ENCODE data around the gene MCC.

MCC gene

DNA sequence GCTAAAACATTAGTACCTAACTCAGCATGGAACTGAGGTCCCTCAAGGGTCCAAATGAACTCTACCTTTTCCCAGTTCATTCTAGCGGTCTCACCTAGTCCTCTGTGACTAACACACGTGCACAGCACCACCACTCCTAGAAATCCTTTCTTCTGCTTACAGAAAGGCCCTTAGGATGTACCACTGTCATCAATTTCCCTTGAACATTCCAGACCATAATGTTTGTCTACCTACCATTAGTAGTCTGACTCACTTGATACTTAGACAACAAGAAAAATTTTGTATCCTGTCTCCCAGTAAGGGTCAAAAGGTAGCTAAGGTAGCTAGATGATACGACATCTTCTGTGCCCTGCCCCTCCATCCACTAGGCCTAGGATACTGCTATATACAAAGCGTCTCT lies 220.0 kb downstream of the MCC start:
- no peak for DNase-seq

DNA sequence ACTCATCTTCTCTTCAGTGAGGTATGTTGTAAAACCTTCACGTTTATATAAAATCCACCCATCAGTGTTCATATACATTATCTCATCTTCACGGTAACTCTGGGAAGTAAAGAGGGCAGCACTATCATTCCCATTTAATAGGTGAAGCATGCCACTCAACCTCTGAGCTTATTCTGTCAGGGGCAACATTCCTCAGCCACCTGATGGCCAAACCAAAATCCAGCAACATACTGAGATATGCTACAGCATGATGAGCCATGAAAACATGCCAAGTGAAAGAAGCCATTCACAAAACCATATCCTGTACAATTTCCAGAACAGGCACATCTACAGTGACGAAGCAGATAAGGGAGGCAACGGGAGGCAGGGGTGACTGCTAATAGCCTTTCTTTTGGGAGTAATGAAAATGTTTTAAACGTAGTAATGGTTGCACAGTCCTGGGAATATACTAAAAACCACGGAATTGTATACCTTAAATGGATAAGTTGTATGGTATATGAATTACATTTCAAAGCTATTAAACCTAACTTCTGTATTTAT lies 220.8 kb downstream of the MCC start:
- DNase-seq: no peak

DNA sequence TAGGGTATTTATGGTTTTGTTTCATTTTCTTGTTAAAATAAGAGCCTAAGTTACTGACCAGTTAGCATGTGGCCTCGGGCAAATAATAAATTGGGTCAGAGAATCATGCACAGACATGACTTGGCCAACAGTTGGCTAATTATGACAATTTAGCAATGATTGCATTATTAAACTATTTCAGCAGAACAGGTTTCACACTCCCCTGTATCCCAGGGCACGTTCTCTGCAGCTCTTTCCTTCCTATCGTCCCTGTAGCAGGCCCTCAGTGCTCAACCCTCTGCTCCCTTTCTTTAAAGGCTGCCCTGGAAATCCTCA lies 221.4 kb downstream of the MCC start:
- no peak for DNase-seq

DNA sequence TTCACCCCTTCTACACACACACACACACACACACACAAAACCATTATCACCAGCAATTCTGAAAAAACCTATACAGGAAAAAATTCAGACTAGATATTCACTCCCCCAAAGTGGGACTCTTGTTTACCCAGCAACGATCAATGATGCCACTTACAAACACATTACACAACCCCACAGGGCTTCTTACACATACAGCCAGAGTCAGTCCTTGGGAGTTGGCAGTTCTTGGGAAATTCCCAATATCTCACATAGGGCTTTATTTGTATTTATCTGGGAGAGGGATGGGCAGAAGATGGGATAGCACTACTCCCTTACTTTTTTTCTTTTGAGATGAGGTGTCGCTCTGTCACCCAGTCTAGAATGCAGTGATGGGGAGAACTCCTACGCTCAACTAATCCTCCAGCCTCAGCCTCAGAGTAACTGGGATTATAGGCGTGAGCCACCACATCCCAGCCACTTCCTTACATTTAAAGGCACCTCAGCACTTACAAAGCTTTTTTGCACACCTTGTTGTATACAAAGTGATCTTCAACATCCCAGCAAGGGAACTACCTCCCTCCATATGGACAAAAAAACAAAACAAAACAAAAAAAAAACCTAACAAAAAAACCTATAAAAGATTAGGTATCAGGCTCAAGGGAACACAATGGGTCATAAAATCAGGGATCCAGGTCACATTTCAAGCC lies 221.9 kb downstream of the MCC start:
- no peak for DNase-seq

DNA sequence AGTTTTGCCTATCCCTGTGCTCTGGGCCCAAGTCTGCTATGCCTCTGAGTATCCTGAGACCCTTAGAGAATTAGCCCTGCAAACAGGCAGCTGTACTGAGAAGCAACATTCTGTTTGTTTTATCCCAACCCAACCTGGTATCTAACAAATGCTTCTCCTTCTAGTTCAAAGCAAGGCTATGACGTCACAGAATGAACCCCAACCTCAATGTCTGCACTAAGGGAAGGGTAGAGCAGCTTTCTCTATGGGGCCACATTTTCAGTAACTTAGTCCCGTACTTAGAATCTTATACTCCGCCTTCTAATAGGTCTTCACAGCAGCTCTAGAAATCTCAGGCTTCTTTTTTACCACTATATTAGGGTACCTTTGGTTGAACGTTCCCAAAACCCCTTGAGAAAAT lies 223.1 kb downstream of the MCC start:
- no peak for DNase-seq

DNA sequence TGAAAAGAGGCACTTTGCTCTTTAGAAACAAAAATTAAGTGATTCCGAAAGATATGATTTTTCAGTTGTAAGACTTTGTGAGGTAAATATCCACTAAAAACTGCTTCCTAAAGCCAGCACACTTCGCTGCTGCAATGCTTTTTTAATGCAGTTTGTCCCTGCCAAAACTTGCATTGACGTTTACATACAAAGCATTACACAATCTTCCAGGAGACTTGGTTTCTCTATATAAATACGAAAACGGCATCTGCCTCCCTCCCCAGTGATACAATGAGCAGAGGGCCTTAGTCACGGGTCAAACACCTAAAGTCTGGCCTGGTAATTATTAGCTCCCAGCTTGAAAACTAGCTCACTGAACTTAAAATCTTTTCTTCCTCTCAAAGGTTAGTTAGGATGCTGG lies 224.2 kb downstream of the MCC start:
- no peak for DNase-seq

DNA sequence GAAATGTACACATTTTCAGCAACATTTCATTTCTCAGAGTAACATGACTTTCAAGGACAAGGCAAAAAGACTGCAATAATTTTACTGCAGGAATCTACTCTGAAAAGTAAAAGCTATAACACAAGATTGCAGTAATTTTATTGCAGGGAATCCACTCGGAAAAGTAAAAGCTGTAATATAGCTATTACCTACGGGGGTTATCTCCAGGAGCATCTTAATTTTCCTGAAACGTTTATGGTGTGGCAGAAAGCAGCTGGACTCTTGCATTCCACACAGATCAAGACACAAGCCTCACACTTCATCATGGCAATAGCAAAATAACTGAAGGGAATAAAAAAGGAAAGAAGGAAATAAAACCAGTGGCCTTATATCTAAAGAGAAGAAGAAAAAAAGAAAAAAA lies 224.7 kb downstream of the MCC start:
- no peak for DNase-seq

DNA sequence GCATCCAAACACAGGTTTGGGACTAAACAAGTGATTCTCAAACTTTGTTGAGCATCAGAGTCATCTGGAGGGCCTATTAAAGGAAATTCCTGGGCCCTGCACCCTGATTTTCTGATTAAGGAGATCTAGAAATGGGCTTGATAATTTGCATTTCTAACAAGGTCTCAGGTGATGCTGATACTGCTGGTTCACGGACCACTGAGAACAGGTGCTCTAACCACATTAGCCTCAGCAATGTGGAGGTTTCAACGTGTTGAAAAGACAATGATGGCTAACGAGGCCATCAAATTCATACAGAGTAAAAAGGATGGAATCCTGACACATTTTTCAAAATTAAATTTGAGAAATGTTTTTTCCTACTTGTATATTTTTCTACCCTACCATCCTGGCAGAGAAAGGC lies 225.6 kb downstream of the MCC start:
- no peak for DNase-seq

DNA sequence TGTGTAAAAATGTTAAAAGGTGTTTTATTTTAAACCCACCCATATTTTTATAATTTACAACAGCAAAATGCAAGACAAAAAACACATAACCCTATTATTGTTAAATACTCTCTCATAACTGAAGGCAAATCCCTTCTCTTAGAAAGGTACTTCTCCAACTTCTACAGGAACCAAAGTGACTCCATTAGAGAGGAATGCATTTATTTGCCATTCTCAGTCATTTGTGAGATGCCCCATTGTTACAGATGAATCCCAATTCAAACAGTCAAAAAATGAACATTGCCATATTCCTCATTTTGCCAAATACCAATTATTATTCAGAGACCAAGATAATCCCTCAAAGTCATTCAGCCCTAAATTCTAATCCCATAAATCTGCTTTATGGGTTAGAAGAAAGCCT lies 229.2 kb downstream of the MCC start:
- no peak for DNase-seq

DNA sequence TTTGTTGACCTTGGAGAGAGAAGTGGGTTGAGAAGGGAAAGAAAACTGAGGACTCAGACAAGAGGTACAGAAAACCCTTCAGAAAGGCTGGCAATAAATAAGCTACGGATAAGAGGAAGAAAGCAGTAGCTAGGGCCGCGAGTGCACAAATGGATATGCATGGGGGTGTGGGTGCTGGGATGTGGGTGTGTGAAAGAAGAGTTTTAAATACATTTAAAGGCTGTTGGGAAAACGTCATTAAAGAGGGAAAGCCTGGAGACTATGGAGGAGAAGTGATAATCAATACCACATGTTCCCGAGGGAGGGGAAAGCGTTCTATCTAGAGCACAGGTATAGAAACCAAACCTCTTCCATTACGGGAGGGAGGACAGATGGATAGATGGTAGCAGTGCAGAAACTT lies 230.7 kb downstream of the MCC start:
- DNase-seq: no peak

DNA sequence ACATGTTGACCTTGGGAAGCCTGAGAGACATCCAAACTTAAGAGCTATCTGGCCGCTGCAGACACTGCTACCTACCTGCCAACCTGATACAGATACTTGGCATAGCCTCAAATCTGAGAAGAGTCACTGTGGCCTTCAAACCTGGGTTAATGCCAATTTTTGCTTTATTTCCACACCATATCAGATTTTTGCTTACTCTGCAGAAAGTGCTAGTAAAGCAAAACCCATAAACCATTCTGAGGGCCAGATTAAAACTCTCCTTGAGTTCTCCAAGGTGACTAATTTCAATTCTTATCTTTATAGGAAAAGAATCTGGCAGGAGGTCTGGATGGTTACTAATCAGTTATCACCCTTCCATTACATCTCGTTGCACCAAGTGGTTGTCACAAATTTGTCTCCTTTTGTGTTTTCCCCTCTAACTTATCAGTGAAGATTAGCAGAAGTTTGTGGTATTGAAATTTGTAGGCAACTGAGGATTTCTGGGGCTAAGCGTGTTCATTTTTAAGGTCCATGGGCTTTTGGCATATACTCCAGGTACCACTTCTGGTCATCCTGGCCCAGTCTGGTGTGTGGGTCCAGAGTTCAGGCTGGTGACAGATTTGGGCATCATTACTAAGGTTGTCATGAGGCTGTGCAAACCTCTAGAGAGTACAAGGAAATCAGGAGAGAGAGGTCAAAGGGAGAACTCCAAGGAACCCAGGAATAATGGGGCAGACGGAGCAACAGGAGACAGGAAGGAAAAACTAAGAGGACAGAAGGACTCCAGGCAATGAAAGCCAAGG lies 231.4 kb downstream of the MCC start:
- no peak for DNase-seq

DNA sequence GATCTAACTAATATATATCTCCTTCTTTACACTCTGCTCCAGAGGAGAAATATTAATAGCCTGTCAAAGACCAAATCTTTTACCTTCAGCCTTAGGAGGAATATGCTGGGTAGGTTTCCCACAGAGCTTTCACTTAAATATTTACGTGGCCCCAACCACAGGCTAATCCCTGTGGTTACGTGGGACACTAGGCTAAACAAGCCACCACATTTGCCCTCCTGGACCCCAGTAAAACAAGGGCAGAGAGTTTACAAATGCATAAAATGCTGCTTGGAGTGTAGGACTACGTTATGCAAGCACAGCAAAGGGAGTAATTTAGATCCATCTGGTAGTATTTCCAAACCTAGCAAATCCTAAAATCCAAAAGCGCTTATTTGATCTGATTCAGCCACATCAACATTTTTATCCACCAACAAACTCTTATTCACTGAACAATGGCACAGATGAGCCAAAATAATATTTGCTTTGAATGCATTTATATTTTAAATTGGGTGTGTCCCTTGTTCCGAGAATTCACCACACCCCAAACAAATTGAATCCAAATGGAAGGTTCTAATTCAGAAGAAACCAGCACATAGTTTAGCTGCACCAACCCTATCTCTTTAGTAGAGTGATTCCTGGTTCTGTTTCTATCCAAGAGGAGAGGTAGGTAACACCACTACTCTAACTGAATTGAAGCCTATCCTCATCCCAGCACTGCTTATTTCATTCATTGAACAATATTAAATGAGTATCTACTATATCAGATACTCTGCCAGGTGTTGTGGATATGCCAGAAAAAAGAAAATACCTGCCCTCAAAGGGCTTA lies 232.5 kb downstream of the MCC start:
- DNase-seq: no peak

DNA sequence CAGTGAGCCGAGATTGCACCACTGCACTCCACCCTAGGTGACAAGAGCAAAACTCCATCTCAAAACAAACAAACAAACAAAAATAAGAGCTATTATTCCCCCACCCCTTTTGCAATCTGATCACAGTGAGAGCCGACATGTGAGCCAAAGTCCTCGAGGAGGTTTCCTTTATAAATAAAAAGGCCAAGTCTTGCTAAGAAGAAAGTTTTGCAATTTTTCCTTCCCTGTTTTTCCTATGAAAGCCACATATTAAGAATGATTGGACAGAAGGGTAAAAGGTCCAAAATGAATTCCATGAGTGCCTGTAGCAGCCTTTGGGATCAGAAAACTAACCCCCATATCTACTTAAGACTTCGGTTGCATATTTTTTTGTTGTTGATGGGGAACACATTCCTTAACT lies 233.1 kb downstream of the MCC start:
- DNase-seq: no peak

DNA sequence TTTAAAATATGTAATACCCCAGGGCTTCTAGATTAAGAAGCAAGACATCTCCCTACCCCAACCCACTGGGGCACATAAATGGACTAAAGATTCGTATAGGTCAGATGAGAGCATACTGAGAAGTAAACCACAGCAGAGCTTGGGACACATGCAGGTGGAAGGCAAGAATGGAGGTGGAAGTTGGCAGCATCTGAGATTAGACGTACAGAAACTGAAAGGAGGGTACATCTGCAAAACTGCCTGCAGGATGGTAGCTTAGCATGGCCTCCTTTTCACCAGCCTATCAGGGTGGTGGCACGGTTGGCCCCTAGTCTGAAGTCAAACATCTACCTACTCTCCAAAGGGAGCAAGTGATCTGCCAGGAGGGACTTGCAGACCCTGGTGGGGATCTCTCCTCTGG lies 235.2 kb downstream of the MCC start:
- no peak for DNase-seq

DNA sequence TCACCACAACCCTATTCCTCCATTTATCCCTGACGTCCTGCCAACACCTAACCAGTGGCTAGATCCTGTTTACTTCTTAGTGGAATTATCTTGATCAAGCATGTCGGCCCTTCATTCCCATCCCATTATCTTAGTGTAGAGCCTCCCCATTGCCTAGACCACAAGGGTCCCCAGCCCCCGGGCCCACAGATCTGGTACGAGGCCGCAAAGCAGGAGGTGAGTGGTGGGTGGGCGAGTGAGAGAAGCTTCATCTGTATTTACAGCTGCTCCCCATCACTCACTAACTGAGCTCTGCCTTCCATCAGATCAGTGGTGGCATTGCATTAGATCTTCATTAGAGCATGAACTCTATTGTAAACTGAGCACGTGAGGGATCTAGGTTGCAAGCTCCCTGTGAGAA lies 236.2 kb downstream of the MCC start:
- no peak for DNase-seq

DNA sequence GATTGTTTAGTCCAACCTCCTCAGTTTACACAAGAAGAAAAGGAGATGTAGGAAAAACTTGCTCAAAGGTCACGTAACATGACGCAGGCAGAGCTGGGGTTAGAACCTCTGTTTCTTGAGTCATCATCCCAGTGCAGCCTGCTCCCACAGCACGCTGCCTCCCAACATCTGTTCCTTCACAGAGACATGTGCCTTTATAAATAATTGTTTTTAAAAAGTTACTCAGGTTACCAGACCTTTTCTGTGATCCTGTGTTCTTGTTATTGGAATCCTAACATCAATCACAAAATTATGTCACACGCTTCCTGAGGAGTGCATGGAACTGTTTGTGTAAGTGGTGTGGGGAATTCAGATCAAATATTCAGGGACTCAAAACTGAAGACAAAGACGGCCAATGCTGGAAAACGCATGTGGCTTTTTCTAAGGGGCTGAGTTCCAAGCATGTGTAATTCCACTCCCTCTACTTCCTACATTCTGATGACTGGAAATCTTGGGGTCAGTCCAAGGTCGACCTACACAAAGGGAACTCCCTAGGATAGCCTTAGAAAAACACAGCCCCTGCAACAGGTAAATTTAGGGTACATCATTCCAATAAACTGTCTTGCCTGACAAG lies 237.8 kb downstream of the MCC start:
- DNase-seq: no peak

DNA sequence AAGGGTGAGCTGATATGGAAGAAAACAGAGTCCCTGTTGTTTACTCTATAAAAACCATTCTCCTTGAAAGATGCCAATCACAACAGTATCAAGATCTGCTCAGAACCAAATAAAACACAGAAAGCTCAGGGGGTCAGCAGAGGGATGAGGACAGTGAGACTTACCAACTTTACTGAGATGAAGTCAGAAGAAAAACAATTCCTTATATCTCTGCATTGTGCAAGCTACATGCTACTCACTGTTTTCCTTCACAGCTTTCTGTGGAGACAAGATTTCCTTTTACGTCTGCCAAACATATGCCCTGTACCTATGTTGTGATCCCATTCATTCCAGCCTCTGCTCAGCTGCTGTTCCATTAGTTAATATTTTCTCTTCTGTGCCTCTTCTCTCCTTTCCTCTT lies 239.0 kb downstream of the MCC start:
- no peak for DNase-seq

DNA sequence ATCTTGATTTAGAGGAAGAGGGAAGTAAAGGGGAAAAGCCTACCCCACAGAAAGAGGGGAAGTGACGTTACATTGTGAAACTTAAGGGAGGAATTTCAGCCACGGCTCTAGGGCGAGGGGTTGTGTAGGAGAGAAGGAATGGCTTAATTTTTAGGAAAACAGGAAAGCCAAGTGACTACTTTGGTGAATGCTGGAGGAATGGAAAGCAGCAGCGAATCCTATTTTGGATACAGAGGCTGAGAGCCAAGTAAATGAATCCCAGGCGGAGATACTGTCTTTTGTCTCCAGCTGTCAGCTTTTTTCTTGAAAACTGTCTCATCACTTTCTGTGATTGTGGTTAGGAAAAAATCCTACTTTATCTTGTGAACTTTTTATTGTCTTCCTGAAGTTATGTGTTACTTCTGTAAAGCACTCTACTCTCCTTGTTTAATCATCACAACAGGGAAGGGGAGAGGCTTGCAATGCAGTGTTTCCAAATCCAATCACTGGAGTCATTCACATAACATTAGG lies 241.8 kb downstream of the MCC start:
- DNase-seq: no peak

DNA sequence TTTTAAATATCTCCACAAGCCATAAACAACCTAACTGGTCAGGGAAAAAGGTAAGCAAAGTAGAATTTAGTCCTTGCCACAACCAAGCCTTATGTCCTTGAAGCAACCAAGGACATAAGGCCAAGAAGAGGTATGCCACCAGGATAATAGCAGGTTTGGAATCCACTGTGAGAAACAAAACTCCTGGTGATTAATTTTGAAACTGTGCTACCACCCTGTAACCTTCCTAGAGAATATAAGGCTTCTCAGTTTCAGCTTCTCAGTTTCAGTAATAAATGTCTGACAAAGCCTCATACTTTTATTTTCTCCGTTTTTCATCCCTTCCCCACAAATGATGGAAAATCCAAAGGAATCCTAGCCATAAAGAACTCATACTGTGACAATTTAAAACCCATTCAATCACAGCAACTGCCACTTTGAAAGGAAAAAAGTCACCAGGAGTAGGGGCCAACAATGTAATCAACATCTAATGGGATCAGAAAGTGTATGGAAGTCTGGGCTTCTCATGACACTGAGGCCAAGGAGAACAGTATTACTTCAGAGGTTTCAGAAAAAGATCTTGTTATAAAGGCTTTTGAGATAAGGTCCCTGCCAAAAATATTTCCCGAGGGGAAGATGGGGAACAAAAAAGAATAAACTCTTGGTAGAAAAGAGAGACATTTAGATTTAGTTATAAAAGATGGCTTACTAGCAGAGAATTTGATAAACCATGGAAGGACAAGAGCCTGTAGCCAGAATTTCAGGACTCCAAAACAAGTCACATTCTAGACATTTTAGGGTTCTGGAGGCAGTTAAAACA lies 242.6 kb downstream of the MCC start:
- no peak for DNase-seq

DNA sequence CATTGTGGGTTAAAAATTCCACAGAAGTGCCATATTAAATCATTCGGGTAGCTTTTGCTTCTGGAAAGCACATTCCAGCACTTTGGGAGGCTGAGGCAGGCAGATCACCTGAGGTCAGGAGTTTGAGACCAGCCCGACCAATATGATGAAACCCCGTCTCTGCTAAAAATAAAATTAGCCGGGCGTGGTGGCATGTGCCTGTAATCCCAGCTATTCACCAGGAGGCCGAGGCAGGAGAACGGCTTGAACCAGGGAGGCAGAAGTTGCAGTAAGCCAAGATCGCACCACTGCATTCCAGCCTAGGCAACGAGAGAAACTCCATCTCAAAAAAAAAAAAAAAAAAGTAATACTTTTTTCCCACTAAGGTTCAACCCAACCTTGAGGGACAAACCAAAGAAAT lies 243.3 kb downstream of the MCC start:
- no peak for DNase-seq

DNA sequence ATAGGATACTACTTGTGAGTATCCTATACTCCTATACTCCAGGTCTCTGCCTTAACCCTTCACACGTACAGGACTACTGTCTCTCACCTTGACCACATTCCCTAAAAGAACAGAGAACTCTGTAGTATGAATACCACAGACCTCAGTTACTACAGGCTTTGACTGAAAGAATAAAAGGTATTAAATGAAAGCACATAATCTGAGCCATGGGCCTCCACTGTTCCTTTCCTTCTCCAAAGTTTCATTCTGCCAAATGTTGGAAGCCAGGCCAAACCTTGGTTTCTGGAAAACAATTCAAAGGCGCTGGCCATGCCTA lies 244.9 kb downstream of the MCC start:
- no peak for DNase-seq

Measured in CD4-positive, alpha-beta T cell treated with Interleukin-1 beta for 1 hour (primary cell).